ENCODE results near the gene ATP4A. TPM values are rescaled to one million over a fixed set of nuclear protein-coding genes. Genes with fewer than 3 reads are reported as not detected.
A peak's percentile ranks its signal among the peaks of the same experiment; 100 is the strongest.

ATP4A gene
- total RNA-seq, 1 experiment from 2014 or later = not detected

DNA sequence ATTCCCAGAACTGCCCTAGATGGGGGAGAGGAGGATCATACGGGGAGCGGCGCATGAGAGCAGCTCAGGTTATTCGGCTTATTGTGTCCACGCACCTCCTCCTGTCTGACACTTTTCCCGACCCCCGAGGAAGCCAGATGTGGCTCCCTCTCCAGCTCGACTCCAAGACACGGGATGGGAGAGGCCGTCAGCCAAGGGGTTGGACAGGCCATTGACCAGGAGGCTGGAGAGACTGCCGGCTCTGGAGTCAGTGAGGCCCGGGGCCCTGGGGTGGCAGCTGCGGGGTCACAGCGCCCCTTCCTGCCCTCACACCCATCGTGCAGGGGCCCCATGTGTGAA, 52.9 kb downstream of the ATP4A start:
- Histone ChIP-seq H3K36me3 (ENCODE audit: control insufficient read depth, insufficient read depth, low read length) (peaks cover 6% of the 10 kb centered on the region), H3K9me3 (no peaks in the 10 kb centered on the region), H3K4me1 (peaks cover 11% of the 10 kb centered on the region), H3K4me3 (ENCODE audit: low read depth, low read length) (peak overlapping the region; percentile 24), H3K27me3 (replicated peaks; ENCODE audit: control insufficient read depth, insufficient read depth, low read length) (no peaks in the 10 kb centered on the region)
- peaks cover under 1% of the 10 kb centered on the region for H3K4me1 Mint-ChIP-seq (ENCODE audit: low read depth, unreplicated experiment)
- H3K27ac Mint-ChIP-seq (ENCODE audit: unreplicated experiment) = peak overlapping the region; percentile 99
- no TSS peak for BruUV-seq (replicated peaks)
- intact Hi-C loops (cut with micrococcal nuclease; ENCODE audit: unreplicated experiment) = loop anchor here (1.0 to 2.0 kb wide), 2 partner anchors 35 to 206 kb away; partner anchors contain the start of gene TMEM147
- POLR2A ChIA-PET = interaction anchor here (0.5 to 1.1 kb wide), 12 partner anchors 8 to 238 kb away, joined by 3 to 9 read pairs (median 4); partner anchors contain the start of genes COX6B1, HAUS5 and LIN37
- no peaks in the 10 kb centered on the region for H3K9me3 Mint-ChIP-seq (ENCODE audit: unreplicated experiment)
- peak overlapping the region; percentile 99 for H3K4me3 Mint-ChIP-seq (ENCODE audit: unreplicated experiment)
- DNase-seq = no peak
- peaks cover 40% of the 10 kb centered on the region for H3K36me3 Mint-ChIP-seq (ENCODE audit: insufficient read depth, unreplicated experiment)
- H3K27me3 Mint-ChIP-seq (ENCODE audit: insufficient read depth, unreplicated experiment) = no peaks in the 10 kb centered on the region
- TF ChIP-seq, protein P1, sequence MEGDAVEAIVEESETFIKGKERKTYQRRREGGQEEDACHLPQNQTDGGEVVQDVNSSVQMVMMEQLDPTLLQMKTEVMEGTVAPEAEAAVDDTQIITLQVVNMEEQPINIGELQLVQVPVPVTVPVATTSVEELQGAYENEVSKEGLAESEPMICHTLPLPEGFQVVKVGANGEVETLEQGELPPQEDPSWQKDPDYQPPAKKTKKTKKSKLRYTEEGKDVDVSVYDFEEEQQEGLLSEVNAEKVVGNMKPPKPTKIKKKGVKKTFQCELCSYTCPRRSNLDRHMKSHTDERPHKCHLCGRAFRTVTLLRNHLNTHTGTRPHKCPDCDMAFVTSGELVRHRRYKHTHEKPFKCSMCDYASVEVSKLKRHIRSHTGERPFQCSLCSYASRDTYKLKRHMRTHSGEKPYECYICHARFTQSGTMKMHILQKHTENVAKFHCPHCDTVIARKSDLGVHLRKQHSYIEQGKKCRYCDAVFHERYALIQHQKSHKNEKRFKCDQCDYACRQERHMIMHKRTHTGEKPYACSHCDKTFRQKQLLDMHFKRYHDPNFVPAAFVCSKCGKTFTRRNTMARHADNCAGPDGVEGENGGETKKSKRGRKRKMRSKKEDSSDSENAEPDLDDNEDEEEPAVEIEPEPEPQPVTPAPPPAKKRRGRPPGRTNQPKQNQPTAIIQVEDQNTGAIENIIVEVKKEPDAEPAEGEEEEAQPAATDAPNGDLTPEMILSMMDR (IDR thresholded peaks at IDR 0.05; ENCODE audit: insufficient read depth in 1 of 2, low read depth in 1 of 2, low read length in 1 of 2, severe bottlenecking in 1 of 2, unreplicated experiment in 1 of 2) = no peak
- CTCF ChIA-PET = interaction anchor here (0.6 to 1.2 kb wide), 21 partner anchors 10 to 359 kb away, joined by 3 to 6 read pairs (median 4); partner anchors contain the start of genes COX6B1, HAUS5, PSENEN and U2AF1L4

DNA sequence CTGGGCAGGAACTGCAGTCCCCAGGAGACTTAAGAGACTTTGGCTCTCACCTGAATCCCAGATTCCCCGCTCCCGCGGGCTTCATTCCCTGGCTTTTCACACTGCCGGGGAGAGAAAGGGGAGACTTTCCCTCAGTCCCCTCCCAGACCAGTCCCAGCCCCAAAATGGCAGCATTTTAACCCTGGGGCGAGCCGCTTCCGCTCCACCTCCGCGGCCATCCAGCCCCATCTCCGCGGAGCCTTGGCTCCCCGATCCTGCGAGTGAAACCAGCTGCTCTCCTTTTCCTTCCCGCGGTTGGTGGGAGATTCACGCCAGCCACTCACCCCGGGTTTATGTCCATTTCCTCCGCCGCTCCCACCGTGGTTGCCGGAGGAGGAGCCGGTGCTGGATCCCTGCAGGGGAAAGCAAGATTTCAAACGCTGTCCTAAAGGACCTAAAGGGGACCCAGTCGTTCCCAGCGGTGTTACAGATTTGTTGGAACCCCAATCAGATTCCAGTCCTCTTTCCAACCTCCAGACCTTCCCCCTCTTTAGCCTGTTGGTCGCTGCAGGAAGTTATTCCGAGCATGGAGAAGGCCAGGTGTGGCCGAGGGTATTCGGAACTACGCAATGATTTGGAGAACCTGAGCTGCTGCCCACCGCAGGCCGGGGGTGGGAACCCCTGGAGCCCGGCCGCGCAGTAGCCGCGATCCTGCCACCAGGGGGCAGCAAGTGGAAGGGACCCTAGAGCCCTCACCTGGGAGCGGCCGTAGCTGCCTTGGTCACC, 53.4 kb downstream of the ATP4A start:
- no peaks in the 10 kb centered on the region for H3K27me3 Mint-ChIP-seq (ENCODE audit: insufficient read depth, unreplicated experiment)
- Histone ChIP-seq H3K9me3 (no peaks in the 10 kb centered on the region), H3K27me3 (replicated peaks; ENCODE audit: control insufficient read depth, insufficient read depth, low read length) (no peaks in the 10 kb centered on the region), H3K4me1 (peaks cover 11% of the 10 kb centered on the region), H3K36me3 (ENCODE audit: control insufficient read depth, insufficient read depth, low read length) (peaks cover 6% of the 10 kb centered on the region), H3K4me3 (ENCODE audit: low read depth, low read length) (peak overlapping the region; percentile 69)
- DNase-seq = peak; percentile 94 to 98
- H3K4me1 Mint-ChIP-seq (ENCODE audit: low read depth, unreplicated experiment) = peaks cover 6% of the 10 kb centered on the region
- H3K4me3 Mint-ChIP-seq (ENCODE audit: unreplicated experiment) = peak overlapping the region; percentile 99
- intact Hi-C loops (cut with micrococcal nuclease; ENCODE audit: unreplicated experiment) = loop anchor here (1.0 to 2.0 kb wide), 2 partner anchors 35 to 207 kb away; partner anchors contain the start of gene TMEM147
- peaks cover 46% of the 10 kb centered on the region for H3K36me3 Mint-ChIP-seq (ENCODE audit: insufficient read depth, unreplicated experiment)
- BruUV-seq (replicated peaks) = TSS peak; percentile 74
- H3K9me3 Mint-ChIP-seq (ENCODE audit: unreplicated experiment) = no peaks in the 10 kb centered on the region
- H3K27ac Mint-ChIP-seq (ENCODE audit: unreplicated experiment) = peak overlapping the region; percentile 99
- ChIA-PET CTCF (interaction anchor here (0.6 to 1.2 kb wide), 24 partner anchors 11 to 360 kb away, joined by 3 to 6 read pairs (median 4); partner anchors contain the start of genes COX6B1, HAUS5, PSENEN and U2AF1L4), POLR2A (interaction anchor here (0.5 to 1.1 kb wide), 14 partner anchors 8 to 238 kb away, joined by 3 to 9 read pairs (median 4); partner anchors contain the start of genes COX6B1, HAUS5 and LIN37)
- TF ChIP-seq, protein P1 (IDR thresholded peaks at IDR 0.05; ENCODE audit: insufficient read depth in 1 of 2, low read depth in 1 of 2, low read length in 1 of 2, severe bottlenecking in 1 of 2, unreplicated experiment in 1 of 2) = peak; percentile 97 to 98

DNA sequence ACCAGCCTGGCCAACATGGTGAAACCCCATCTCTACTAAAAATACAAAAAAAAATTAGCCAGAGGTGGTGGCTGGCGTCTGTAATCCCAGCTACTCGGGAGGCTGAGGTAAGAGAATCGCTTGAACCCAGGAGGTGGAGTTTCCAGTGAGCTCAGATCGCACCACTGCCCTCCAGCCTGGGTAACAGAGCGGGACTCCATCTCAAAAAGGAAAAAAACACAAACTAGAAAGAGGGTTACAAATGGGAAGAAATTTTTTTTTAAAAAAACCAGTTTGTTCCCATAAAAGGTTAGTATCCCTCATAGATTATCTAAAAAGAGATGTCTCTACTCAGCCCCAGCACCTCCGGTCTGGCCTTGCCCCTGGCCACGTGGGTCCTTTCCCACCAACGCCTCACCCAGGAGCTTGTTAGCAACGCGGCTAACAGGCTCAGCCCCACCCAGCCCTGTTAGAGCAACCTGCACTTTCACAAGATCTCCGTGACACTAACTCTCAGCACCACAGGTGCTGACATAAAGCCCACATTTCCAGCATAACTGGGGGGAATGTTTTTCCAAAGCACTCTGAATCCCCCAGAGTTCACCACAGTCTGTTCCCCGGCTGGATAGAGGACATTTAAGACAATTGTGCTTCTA, 54.3 kb downstream of the ATP4A start:
- Mint-ChIP-seq H3K36me3 (ENCODE audit: insufficient read depth, unreplicated experiment) (peaks cover 53% of the 10 kb centered on the region), H3K27ac (ENCODE audit: unreplicated experiment) (peak overlapping the region; percentile 99), H3K4me1 (ENCODE audit: low read depth, unreplicated experiment) (peaks cover 7% of the 10 kb centered on the region), H3K4me3 (ENCODE audit: unreplicated experiment) (peak overlapping the region; percentile 99), H3K27me3 (ENCODE audit: insufficient read depth, unreplicated experiment) (no peaks in the 10 kb centered on the region), H3K9me3 (ENCODE audit: unreplicated experiment) (no peaks in the 10 kb centered on the region)
- H3K4me1 ChIP-seq = peaks cover 11% of the 10 kb centered on the region
- BruUV-seq (replicated peaks) = no TSS peak
- POLR2A ChIA-PET = interaction anchor here (0.6 to 1.0 kb wide), 6 partner anchors 50 to 239 kb away, joined by 3 to 7 read pairs (median 4); partner anchors contain the start of genes COX6B1 and LIN37
- DNase-seq = peak; percentile 84 to 89
- CTCF ChIA-PET = interaction anchor here (0.8 to 1.3 kb wide), 3 partner anchors 11 to 23 kb away, joined by 3 to 6 read pairs (median 6); no protein-coding TSS in a partner anchor
- peak overlapping the region; percentile 69 for H3K4me3 ChIP-seq (ENCODE audit: low read depth, low read length)
- H3K27me3 ChIP-seq (replicated peaks; ENCODE audit: control insufficient read depth, insufficient read depth, low read length) = no peaks in the 10 kb centered on the region
- no peaks in the 10 kb centered on the region for H3K9me3 ChIP-seq
- intact Hi-C loops (cut with micrococcal nuclease; ENCODE audit: unreplicated experiment) = no loop called here
- TF ChIP-seq, protein P1 (IDR thresholded peaks at IDR 0.05; ENCODE audit: insufficient read depth in 1 of 2, low read depth in 1 of 2, low read length in 1 of 2, severe bottlenecking in 1 of 2, unreplicated experiment in 1 of 2) = no peak
- H3K36me3 ChIP-seq (ENCODE audit: control insufficient read depth, insufficient read depth, low read length) = peaks cover 6% of the 10 kb centered on the region

All from Caco-2 (cell line).